HepG2 (cell line): ENCODE data around the gene C9orf50. TPM values are rescaled to one million over a fixed set of nuclear protein-coding genes. Genes with fewer than 3 reads are reported as not detected.

Source experiments
- CHD2 ChIP-seq: IDR thresholded peaks from 2 replicates; pipeline ENCODE4 v1.6.1; 2011; ENCODE audit warnings: low read depth, low read length, improper control_type of control experiment
- MEIS1 ChIP-seq: sonication (generic); formaldehyde crosslinking; IDR thresholded peaks from 2 replicates; pipeline ENCODE4 v1.9.0; 2021; ENCODE audit warnings: mild to moderate bottlenecking, missing genetic modification reagents, moderate library complexity, borderline replicate concordance
- MTA1 ChIP-seq: sonication (generic); formaldehyde crosslinking; IDR thresholded peaks from 2 replicates; pipeline ENCODE4 v1.4.0; 2020; ENCODE audit warnings: missing genetic modification reagents, mild to moderate bottlenecking, borderline replicate concordance
- ZKSCAN5 ChIP-seq: sonication (generic); formaldehyde crosslinking; IDR thresholded peaks from 2 replicates; pipeline ENCODE4 v1.5.1; 2020; ENCODE audit warnings: mild to moderate bottlenecking, missing genetic modification reagents
- ZNF768 ChIP-seq: sonication (generic); formaldehyde crosslinking; IDR thresholded peaks from 2 replicates; pipeline ENCODE4 v1.4.0; 2020; ENCODE audit warnings: missing genetic modification reagents
- polyA plus RNA-seq, 8 experiments: library from polyadenylated mRNA; depleted of rRNA in 3 of 8; stranded (reverse) in 7 of 8; unstranded in 1 of 8; fragments of >200 nt; fragmentation: Illumina TruSeq in 4 of 8; extraction: Trizol in 4 of 8; gene quantifications; 2 replicates each; pipeline versions ENCODE4 v1.2.1 to v1.2.3, GENCODE V29; 2011 to 2016; ENCODE audit warnings: low read depth in 4 of 8, missing spikeins in 1 of 8, mixed read lengths in 1 of 8; ENCODE audit not compliant: insufficient read depth in 1 of 8
- total RNA-seq, 5 experiments: library from RNA; depleted of rRNA; stranded (reverse); fragments of >200 nt; fragmentation: Illumina TruSeq; extraction: Trizol; gene quantifications; 2 replicates each; pipeline ENCODE4 v1.2.3, GENCODE V29; 2016; ENCODE audit warnings: low read depth in 1 of 5
- TF ChIP-seq, protein P1 (sequence below): sonication (generic); formaldehyde crosslinking; IDR thresholded peaks from 2 replicates; pipeline ENCODE4 v1.4.0; 2020; ENCODE audit warnings: mild to moderate bottlenecking, low read depth, missing genetic modification reagents
- TF ChIP-seq, protein P2 (sequence below): sonication (generic); formaldehyde crosslinking; conservative IDR thresholded peaks from 2 replicates; pipeline ENCODE4 v1.8.0; 2022; ENCODE audit warnings: missing genetic modification reagents
- TF ChIP-seq, protein P3 (sequence below): sonication (generic); formaldehyde crosslinking; IDR thresholded peaks from 2 replicates; pipeline ENCODE4 v1.4.0; 2020; ENCODE audit warnings: mild to moderate bottlenecking, low read depth, missing genetic modification reagents
- TF ChIP-seq, protein P4 (sequence below): sonication (generic); formaldehyde crosslinking; conservative IDR thresholded peaks from 2 replicates; pipeline ENCODE4 v1.4.0; 2020; ENCODE audit warnings: missing genetic modification reagents
- TF ChIP-seq, protein P5 (sequence below): sonication (generic); formaldehyde crosslinking; IDR thresholded peaks from 2 replicates; pipeline ENCODE4 v1.8.0; 2022; ENCODE audit warnings: missing genetic modification reagents, mild to moderate bottlenecking, borderline replicate concordance
- TF ChIP-seq, protein P6 (sequence below): sonication (generic); formaldehyde crosslinking; IDR thresholded peaks from 2 replicates; pipeline ENCODE4 v1.5.0; 2020; ENCODE audit warnings: missing genetic modification reagents, mild to moderate bottlenecking, borderline replicate concordance
- TF ChIP-seq, protein P7 (sequence below): sonication (generic); formaldehyde crosslinking; IDR thresholded peaks from 2 replicates; pipeline ENCODE4 v1.4.0; 2020; ENCODE audit warnings: low read depth, missing genetic modification reagents

Gene C9orf50
- total and polyA plus RNA-seq, 2 of the 13 experiments (the other 11 are each of a cell fraction or from before 2014, with no cell fraction given): not detected

DNA sequence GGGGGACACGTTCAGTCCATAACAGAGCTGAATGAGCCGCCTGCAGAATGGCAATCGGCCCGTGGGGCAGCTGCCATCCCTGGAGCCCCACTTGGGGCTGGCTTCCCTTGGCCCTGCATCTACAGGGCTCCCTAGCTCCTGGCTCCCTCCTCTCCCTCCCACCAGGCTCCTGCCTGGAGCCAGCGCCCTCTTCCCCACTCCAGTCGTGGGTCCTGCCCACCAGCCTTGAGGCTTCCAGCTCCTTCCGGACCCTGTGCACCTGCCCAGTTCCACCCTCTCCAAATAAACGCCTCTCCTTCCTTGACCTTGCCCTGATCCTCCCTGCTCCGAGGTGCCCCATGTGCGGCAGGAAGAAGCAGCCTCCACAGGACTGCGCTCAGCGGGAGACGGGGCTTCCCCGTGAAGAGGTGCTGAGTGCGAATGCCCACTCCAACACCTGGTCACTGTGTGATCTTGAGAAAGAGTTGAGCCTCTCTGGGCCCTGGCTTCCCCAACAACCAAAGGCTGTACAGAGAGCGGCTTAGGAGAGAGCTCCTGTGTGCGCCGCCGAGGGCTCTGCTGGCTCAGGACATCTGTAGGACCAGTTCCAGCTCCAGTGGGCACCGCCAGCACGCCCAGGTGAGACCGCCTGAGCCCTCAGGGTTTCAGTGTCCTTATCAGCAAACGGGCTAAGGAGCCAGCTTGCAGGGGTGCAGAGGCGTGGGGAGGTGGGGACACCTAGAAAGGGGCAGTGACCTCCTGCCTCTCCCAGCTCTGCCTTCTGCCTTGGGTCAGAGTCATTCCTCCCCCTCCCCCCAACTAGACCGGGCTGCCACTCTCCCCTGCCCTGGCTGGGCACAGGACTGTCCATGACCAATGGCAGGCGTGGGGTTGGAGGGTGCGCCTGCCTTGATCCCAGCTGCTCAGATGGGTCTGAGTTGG, 12.1 kb downstream of the C9orf50 start (continued):
- TF ChIP-seq, protein P1, sequence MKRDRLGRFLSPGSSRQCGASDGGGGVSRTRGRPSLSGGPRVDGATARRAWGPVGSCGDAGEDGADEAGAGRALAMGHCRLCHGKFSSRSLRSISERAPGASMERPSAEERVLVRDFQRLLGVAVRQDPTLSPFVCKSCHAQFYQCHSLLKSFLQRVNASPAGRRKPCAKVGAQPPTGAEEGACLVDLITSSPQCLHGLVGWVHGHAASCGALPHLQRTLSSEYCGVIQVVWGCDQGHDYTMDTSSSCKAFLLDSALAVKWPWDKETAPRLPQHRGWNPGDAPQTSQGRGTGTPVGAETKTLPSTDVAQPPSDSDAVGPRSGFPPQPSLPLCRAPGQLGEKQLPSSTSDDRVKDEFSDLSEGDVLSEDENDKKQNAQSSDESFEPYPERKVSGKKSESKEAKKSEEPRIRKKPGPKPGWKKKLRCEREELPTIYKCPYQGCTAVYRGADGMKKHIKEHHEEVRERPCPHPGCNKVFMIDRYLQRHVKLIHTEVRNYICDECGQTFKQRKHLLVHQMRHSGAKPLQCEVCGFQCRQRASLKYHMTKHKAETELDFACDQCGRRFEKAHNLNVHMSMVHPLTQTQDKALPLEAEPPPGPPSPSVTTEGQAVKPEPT (CRISPR knock-in tag): no peak
- TF ChIP-seq, protein P2, sequence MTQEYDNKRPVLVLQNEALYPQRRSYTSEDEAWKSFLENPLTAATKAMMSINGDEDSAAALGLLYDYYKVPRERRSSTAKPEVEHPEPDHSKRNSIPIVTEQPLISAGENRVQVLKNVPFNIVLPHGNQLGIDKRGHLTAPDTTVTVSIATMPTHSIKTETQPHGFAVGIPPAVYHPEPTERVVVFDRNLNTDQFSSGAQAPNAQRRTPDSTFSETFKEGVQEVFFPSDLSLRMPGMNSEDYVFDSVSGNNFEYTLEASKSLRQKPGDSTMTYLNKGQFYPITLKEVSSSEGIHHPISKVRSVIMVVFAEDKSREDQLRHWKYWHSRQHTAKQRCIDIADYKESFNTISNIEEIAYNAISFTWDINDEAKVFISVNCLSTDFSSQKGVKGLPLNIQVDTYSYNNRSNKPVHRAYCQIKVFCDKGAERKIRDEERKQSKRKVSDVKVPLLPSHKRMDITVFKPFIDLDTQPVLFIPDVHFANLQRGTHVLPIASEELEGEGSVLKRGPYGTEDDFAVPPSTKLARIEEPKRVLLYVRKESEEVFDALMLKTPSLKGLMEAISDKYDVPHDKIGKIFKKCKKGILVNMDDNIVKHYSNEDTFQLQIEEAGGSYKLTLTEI (CRISPR knock-in tag): no peak
- TF ChIP-seq, protein P3, sequence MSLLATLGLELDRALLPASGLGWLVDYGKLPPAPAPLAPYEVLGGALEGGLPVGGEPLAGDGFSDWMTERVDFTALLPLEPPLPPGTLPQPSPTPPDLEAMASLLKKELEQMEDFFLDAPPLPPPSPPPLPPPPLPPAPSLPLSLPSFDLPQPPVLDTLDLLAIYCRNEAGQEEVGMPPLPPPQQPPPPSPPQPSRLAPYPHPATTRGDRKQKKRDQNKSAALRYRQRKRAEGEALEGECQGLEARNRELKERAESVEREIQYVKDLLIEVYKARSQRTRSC (CRISPR knock-in tag): no peak
- TF ChIP-seq, protein P4, sequence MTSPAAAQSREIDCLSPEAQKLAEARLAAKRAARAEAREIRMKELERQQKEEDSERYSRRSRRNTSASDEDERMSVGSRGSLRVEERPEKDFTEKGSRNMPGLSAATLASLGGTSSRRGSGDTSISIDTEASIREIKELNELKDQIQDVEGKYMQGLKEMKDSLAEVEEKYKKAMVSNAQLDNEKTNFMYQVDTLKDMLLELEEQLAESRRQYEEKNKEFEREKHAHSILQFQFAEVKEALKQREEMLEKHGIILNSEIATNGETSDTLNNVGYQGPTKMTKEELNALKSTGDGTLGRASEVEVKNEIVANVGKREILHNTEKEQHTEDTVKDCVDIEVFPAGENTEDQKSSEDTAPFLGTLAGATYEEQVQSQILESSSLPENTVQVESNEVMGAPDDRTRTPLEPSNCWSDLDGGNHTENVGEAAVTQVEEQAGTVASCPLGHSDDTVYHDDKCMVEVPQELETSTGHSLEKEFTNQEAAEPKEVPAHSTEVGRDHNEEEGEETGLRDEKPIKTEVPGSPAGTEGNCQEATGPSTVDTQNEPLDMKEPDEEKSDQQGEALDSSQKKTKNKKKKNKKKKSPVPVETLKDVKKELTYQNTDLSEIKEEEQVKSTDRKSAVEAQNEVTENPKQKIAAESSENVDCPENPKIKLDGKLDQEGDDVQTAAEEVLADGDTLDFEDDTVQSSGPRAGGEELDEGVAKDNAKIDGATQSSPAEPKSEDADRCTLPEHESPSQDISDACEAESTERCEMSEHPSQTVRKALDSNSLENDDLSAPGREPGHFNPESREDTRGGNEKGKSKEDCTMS (CRISPR knock-in tag): no peak
- TF ChIP-seq MEIS1 (CRISPR knock-in tag): peak; percentile 77; the same call in 1 of the 2 replicates
- TF ChIP-seq, protein P5, sequence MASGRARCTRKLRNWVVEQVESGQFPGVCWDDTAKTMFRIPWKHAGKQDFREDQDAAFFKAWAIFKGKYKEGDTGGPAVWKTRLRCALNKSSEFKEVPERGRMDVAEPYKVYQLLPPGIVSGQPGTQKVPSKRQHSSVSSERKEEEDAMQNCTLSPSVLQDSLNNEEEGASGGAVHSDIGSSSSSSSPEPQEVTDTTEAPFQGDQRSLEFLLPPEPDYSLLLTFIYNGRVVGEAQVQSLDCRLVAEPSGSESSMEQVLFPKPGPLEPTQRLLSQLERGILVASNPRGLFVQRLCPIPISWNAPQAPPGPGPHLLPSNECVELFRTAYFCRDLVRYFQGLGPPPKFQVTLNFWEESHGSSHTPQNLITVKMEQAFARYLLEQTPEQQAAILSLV (CRISPR knock-in tag): peak; percentile 65; the same call in 1 of the 2 replicates
- peak; percentile 98 for TF ChIP-seq ZNF768 (CRISPR knock-in tag)
- TF ChIP-seq MTA1 (CRISPR knock-in tag): 0 out of 2 replicates have a peak, but pooled peaks have one; percentile 29
- TF ChIP-seq, protein P6, sequence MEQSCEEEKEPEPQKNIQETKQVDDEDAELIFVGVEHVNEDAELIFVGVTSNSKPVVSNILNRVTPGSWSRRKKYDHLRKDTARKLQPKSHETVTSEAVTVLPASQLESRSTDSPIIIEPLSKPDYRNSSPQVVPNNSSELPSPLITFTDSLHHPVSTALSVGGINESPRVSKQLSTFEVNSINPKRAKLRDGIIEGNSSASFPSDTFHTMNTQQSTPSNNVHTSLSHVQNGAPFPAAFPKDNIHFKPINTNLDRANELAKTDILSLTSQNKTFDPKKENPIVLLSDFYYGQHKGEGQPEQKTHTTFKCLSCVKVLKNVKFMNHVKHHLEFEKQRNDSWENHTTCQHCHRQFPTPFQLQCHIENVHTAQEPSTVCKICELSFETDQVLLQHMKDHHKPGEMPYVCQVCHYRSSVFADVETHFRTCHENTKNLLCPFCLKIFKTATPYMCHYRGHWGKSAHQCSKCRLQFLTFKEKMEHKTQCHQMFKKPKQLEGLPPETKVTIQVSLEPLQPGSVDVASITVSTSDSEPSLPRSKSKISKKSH (CRISPR knock-in tag): no peak; the same call in 1 of the 2 replicates
- no peak for TF ChIP-seq CHD2
- TF ChIP-seq, protein P7, sequence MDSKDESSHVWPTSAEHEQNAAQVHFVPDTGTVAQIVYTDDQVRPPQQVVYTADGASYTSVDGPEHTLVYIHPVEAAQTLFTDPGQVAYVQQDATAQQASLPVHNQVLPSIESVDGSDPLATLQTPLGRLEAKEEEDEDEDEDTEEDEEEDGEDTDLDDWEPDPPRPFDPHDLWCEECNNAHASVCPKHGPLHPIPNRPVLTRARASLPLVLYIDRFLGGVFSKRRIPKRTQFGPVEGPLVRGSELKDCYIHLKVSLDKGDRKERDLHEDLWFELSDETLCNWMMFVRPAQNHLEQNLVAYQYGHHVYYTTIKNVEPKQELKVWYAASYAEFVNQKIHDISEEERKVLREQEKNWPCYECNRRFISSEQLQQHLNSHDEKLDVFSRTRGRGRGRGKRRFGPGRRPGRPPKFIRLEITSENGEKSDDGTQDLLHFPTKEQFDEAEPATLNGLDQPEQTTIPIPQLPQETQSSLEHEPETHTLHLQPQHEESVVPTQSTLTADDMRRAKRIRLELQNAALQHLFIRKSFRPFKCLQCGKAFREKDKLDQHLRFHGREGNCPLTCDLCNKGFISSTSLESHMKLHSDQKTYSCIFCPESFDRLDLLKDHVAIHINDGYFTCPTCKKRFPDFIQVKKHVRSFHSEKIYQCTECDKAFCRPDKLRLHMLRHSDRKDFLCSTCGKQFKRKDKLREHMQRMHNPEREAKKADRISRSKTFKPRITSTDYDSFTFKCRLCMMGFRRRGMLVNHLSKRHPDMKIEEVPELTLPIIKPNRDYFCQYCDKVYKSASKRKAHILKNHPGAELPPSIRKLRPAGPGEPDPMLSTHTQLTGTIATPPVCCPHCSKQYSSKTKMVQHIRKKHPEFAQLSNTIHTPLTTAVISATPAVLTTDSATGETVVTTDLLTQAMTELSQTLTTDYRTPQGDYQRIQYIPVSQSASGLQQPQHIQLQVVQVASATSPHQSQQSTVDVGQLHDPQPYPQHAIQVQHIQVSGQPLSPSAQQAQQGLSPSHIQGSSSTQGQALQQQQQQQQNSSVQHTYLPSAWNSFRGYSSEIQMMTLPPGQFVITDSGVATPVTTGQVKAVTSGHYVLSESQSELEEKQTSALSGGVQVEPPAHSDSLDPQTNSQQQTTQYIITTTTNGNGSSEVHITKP (CRISPR knock-in tag): no peak
- no peak for TF ChIP-seq ZKSCAN5
